ENCODE measurements around the gene SLC7A6OS.

The SLC7A6OS gene

DNA sequence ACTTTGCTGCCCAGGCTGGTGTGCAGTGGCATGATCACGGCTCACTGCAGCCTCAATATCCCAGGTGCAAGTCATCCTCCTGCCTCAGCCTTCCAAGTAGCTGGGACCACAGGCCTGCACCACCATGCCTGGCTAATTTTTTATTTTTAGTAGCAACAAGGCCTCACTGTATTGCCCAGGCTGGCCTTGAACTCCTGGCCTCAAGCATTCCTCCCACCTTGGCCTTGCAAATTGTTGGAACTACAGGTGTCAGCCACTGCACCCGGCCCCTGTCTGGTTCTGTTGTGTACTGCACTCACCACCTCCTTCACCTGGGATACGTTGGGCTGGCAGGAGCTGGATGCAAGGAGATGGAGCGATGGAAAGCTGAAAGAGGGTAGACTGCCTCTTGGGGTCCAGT is 57.0 kb downstream of the SLC7A6OS start:
- no peak for DNase-seq (ENCODE audit: low spot score)

DNA sequence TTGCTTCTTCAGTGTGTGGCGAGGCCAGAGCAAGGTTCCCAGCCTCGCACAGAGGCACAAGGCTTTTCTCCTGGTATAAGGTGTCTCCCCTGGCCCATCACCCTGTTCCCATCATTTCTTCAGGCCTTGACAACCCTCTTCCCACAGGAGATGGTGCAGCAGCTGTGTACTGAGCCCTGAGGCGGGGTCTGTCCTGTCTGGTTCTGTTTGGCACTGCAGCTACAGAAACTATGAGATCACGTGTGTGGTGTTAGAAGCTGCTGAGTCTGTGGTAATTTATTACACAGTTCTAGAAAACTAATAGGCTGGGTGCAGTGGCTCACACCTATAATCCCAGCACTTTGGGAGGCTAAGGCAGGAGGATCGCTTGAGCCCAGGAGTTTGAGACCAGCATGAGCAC is 58.4 kb downstream of the SLC7A6OS start:
- no peak for DNase-seq (ENCODE audit: low spot score)

DNA sequence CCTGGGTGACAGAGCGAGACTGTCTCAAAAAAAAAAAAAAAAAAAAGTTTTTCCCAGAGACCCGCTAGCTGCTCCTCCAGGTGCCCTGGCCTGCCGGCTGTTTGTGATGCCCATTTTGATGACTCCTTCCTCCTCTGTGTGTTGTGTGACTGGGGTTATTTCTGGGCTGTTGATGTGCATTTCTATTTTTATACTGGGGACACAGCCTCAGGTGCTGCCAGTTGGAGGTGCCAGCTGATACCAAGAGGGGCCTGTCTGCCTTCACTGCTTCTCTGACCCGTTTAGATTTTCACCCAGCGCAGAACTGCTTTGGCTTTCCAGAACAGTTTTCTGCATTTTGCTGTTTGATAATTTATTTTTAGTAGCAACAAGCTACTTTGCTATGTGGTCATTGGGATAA is 58.9 kb downstream of the SLC7A6OS start:
- DNase-seq (ENCODE audit: low spot score), result no peak

DNA sequence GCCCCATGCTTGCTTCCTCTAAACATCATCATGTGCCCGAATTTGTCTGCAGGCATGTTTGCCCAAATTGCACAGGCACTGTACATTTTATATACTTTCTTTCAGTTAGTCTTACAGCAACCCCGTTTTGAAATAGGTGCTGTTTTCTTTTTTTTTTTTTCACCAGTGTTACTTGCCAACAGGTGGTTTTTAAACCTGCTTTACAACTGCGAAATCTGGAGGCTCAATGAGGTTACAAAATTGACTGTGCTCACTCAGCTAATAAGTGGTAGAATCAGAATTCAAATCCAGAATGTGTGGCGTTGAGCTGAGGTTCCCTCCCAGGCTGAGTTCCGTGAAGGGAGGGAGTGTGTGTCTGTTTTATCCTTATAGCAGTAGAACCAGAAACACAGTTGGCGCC is 59.8 kb downstream of the SLC7A6OS start:
- DNase-seq (ENCODE audit: low spot score), result no peak

DNA sequence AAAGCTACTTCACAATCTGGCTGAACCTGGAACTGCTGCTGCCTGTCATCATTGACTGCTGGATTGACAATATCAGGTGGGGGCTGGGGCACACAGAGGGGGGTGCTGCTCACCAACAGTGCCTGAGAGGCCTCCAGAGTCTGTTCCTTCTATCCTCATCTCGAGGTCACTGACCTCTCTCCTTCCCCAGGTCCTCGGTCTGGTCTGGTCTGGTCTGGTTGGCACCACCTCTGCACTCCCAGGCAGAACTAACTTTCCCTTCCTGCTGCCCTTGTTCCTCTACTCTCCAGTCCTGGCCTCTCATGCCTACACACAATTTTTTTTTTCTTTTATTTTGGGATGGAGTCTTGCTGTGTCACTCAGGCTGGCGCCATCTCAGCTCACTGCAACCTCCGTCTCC is 61.4 kb downstream of the SLC7A6OS start:
- no peak for DNase-seq (ENCODE audit: low spot score)

Data from SW480 (cell line).